ENCODE data around the gene VPS4B.
A peak's percentile ranks its signal among the peaks of the same experiment; 100 is the strongest.
"Not testable (repeated sequence)": the region's sequence is repeated elsewhere in the genome, so short reads cannot be mapped to it uniquely, and the experiment has no call there.

The VPS4B gene

DNA sequence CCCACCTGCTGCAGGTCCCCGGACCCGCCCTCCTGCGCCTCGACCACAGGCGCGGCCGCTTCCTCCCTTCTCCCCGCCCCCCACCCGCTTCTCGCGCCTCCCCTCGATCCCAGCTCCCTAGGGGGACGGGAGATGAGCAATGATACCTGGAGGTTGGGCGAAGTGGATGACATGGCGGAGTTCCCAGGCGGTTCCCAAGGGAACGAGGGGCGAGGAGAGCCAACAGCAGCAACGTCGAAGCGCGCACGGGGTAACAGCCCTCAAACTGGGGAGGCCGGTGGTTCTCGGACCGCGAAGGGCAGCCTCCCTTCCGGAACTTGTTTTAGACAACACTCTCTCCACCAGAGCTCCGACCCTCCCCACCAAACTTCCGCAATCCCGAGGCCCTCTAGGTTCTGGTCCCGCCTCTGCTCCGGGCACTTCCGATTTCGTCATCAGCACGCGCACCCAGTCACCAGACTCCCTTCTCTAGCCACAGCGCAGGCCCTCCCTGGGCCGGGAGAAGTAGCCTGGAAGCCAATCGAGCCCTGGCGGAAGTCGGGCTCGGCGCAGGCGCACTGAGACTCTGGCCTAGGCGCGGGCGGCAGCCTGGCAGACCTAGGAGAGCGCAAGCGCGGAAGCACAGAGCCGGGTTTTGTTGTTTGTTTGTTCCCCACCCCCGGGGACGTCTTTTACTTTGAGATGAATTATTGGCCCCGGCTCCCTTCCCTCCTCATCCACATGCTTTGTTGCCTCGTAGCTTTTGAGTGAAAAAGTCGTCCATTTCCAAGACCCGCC lies at the start of gene VPS4B:
Gene VPS4B, minus strand, starts transcription at position 390 of the 777 bp plus-strand sequence. Its CDS starts 217 bp downstream, at position 173.
- DNase-seq (ENCODE audit: low spot score) = peak; percentile 97

DNA sequence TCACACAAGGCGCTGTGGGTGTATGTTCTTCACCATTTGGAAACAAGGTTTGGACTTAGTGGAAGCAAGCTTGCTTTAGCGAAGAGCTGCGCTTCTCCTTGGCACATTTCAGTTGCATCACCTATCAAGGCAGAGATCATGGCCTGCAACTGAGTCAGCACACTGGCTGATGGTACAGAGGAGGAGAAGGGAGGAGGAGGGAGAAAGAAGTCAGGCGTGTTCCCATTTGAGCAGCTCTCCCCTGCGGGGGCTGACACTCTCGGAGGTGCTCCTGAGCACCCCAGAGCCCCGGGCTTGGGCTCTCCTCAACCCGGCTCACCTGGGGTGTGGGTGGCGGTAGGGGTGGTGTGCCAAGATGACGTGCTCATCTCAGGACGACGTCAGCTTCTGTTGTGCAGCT lies 48.5 kb upstream of the VPS4B start:
- no peak for DNase-seq (ENCODE audit: low spot score)

DNA sequence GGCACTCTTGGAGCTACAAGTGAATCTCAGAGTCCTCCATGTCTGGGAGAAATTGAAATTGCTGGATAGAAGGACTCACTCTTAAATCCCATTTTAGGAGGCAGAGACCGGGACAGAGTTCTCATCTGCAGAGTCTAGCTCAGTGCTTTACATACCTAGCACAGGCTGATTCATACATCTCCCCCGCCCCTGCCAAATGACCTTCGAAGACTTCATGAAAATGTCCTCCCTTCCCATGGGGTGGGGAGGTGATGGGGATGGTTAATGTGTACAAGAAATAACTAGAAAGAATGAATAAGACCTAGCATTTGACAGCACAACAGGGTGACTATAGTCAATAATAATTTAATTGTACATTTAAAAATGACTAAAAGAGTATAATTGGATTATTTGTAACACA lies 46.3 kb upstream of the VPS4B start:
- no peak for DNase-seq (ENCODE audit: low spot score)

DNA sequence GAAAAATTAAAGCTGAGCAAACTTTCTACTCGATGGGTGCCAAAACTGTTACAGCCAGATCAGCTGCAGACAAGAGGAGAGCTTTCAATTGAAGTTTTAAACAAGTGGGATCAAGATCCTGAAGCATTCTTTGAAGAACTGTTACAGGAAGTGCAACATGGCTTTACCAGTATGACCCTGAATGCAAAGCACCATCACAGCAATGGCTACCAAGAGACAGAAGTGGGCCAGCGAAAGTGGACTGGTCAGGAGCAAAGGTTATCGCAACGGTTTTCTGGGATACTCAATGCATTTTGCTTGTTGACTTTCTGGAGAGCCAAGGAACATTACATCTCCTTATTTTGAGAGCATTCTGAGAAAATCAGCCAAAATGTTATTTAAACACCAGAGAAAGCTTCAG lies 45.4 kb upstream of the VPS4B start:
- no peak for DNase-seq (ENCODE audit: low spot score)

DNA sequence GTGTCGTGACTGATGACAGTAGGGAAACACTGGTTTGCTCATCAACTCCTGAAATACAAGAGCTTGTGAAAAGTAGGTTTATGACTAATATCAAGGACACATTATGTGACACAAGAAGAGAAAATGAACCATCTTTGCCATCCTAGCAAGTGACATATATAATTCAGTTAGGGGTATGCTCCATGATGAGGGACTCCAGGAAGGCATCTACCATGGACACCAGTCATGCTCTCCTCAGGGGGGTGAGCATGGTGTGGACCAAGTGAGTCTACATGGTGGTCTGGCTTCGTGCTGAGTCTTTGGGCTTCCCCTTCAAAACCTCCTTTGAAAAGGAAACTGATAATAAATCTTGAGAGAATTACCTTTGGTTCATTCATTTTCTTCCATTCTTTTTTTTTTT lies 42.8 kb upstream of the VPS4B start:
- no peak for DNase-seq (ENCODE audit: low spot score)

DNA sequence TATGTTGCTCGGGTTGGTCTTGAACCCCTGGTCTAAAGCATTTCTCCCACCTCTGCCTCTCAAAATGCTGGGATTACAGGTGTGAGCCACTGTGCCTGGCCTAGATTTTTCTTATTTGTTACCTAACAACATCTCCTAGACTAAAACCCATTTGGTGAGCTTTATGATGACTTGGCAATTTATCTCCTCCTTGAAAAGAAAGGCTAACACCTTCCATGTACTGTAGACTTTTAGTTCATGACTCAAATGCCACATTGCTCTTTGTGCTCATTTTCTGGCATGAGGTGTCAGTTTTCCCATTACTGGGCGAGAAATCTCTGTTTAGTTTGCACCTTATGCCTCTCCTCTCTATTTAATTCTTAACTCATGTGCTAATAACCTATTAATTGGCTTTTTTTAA lies 42.2 kb upstream of the VPS4B start:
- DNase-seq (ENCODE audit: low spot score) = no peak

DNA sequence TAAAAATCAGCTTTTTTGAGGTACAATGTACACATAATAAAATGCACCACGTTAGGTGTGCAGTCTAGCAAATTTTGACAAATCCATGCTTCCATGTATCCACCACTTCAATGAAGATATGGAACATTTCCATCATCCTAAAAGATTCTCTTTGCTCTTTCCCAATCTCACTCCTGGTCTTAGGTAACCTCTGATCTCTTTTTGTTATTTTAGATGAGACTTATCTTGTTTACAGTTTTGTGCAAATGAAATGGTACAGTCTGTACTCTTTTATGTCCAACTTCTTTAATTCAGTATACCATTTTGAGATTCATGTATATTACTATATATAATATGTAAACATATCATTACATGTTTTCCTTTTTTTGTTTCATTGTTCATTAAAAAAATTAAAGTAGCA lies 38.1 kb upstream of the VPS4B start:
- DNase-seq (ENCODE audit: low spot score) = no peak

DNA sequence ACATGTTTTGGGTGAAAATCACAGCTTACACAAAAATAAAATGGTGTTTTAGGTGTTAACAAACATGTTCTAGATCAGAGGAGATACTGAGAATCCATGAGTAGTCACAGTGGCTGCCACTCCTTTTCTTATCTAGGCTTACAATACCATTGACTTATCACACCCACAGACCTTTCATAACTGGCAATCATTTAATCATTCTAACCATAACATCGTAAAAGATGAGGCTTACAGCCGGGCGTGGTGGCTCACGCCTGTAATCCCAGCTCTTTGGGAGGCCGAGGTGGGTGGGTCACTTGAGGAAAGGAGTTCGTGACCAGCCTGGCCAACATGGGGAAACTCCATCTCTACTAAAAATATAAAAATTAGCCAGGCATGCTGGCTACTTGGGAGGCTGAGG lies 35.7 kb upstream of the VPS4B start:
- no peak for DNase-seq (ENCODE audit: low spot score)

DNA sequence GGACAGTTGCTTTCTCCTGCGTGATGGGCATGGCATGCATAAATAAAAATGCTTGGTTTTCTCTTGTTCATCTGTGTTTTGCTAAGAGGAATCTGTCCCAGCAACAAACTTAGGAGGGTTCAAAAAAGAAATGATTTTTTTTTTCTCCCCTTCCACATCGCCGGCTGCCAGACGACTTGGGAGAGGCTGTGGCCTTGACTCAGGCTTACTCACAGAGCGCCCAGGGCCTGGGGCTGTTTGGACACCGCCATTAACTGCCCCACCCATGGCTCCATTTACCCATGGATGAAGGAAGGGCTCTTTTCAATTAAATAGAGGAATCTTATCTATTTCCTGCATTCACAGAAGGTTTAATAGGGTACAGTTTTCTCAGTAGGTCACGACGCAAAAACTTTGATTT lies 32.2 kb upstream of the VPS4B start:
- no peak for DNase-seq (ENCODE audit: low spot score)

DNA sequence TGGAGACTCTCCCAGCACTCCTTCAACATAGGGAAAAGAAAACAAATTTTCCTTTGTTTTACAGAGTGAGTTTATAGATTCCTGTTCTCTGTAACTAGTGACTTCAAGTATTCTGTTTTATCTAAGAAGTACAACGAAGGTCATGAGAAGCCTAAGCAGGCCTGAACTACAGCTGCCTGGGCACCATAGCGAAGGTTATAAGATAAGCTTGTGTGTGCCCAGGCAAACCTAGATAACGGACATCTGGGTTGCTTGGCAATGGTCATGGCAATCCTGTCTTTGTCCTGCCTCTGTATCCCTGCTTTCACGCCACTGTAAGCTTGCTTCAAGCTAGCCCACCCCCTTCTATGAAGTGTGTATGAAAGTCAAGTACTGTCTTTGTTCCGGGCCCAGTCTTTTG lies 30.5 kb upstream of the VPS4B start:
- DNase-seq (ENCODE audit: low spot score) = not testable (repeated sequence)

DNA sequence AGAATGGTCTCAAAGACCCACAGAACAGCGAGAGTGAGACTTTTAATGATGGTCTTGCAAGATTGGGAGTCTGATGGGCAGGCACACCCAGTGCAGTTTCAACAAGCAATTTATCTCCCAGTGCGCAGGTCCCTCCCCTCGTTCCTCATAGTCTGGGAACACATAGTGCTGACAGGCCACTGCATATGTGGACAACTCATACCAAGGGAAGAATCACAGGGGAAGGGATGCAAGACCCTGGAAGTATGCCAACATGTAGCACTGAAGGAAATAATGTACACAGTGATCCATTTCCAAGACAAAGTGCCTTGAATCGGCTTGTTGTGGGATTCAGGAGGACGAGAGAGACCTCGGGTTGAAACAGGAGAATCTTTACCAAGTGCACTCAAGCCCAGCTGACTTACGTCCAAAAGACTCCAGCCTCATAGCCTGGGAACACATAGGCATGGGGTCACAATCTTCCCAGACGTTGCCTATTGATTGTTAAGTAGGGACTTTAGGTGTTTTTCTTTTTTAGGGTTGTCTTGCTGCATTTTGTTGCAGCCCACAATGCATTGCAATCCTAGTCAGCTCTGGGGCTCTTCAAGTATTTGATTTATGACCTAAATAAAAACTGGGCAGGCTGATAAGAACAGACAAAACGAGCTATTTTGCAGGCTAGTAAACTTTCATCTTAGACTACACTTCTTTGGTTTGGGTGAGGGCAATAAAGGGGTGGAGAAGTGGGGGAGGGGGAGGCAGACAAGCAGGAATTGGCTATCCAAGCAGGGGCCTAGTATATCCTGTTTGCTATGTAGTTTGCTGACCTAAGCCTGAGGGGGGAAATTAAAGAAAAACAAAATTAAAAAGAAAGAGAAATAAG lies 29.8 kb upstream of the VPS4B start:
- DNase-seq (ENCODE audit: low spot score) = no peak

DNA sequence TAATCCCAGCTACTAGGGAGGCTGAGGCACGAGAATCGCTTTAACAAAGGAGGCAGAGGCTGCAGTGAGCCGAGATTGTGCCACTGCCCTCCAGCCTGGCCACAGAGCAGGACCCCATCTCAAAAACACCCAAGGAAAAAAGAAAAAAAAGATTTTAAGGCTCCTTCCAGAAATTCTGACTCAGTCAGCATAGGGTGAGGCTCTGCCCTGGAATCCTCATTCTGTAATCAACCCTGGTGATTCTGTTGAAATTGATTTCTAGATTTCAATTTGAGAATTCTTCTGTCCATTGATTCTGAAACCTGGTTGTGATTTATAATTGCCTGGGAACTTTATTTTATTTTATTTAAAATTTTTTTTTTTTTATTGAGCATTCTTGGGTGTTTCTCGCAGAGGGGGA lies 27.1 kb upstream of the VPS4B start:
- no peak for DNase-seq (ENCODE audit: low spot score)

DNA sequence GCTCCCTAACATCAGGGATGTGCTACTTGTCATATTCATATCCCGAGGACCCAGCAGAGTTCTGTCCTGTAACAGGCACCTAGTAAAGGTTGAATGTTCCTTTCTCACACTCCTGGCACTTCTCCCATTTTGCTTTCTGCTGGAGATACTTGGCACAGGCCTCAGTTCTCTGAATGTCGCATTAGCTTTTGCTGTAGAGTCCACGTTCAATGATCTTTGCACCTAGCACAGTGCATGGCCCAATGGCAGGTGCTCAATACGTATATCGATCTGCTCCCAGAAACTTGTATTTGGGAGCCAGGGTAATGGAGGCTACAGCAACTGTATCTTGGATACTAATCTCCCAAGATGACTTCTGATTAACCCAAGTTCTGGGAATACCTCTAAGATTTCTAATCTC lies 24.8 kb upstream of the VPS4B start:
- no peak for DNase-seq (ENCODE audit: low spot score)

DNA sequence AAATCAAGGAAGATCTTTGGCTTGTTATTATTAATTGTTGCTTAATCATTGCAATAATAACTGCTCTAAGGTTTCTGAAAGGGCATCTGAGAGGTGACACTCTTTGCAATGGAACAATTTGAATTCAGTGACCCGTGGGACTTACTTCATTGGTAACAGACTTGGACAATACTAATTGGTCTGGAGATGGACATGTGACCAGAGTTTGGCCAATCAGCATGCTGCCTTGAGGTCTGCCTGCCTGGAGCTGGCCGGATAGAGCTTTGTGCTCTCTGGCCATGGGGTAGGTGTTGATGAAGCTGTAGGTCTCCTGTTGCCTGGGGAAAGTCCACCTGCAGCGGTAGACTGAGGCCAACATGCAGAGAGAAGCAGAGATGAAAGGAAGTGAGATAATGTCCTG lies 24.0 kb upstream of the VPS4B start:
- no peak for DNase-seq (ENCODE audit: low spot score)

DNA sequence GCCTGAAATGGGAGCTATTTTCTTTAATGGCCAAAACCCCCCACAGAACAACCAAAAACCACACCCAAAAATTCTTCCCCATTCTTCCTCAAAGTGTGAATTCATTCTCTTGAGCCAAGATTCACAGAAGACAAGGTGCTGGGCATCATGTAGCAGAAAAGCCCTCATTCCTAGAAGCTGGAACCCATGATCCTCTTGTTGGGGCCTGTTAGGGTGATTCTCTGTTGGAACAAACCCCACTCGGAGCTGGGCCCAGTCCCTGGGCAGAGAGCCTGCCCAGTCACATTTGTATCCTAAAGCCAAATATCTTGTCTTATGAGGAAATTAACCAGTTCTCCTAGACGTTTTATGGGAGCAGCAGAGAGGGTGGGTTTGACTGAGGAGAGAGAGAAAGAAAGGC lies 22.8 kb upstream of the VPS4B start:
- DNase-seq (ENCODE audit: low spot score) = no peak

DNA sequence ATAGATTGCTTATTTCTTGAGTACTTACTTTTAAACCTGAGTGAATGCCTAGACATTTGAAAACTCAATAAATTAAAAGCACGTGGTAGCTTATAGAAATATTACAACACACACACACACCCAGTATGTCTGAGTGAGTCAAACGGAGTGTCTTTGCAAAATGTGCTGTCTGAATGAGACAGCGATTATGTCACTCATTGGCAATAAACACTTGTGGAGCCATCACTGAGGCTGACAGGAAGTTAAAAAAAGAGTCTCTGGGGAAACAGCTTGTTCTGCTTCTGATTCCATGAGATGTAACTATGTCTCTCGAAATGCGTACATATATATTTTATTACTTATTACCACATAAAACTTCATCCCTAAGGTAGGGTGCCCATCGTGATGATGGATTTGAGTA lies 22.3 kb upstream of the VPS4B start:
- peak; percentile 36 for DNase-seq (ENCODE audit: low spot score)

DNA sequence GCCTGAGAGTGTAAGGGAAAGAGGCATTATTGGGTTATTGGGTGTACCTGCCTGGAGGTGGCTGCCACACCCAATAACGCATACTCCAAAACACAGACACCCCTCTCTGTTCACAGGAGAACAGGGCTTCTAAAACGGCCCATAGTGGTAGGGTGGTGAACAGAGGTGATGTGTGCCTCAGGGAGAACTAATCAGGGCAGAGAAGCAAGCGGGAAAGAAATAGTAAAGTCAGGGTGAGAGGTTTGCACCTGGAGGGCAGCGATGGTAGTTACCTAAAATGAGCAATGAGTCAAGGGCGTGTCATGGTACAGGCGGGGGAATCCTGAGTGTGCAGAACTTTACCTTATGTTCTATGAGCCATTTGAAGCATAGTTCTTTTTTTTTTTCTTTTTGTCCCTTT lies 21.6 kb upstream of the VPS4B start:
- DNase-seq (ENCODE audit: low spot score) = no peak

DNA sequence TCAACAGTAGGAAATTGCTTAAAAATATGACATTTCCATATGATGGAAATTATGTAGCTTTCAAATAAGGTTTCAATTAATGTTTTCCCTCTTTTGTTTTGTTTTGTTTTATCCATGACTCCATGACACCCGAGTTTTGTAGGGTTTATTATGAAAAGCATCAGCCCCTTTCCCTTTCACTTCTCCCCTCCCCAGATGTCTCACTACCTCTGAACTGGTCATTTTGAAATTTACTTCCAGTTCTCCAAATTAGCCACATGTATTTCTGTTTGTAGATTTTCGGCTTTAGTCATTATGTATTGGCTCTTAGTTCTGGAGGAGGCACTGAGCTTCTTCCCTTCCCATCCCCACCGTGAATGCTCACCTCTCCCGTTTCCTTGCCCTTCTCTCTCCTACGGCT lies 18.6 kb upstream of the VPS4B start:
- no peak for DNase-seq (ENCODE audit: low spot score)

DNA sequence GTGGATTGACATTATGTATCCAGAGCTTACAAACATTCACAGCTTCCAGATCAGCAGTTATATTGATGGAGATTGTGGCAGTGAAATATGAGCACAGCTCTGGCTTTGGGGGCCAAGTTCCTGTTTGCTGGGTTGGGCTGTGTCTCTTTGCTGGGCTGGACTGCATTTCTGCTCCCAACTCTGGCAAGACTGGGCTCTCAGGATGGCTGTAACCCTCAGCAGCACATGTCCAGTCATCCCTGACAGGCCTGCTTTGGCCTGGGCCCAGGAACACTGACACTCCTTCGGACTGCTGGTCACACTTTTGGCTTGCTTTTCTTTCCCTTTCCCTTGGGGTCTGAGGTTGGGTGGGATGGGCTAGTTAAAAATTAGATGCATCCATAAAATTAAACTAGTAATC lies 17.9 kb upstream of the VPS4B start:
- no peak for DNase-seq (ENCODE audit: low spot score)

DNA sequence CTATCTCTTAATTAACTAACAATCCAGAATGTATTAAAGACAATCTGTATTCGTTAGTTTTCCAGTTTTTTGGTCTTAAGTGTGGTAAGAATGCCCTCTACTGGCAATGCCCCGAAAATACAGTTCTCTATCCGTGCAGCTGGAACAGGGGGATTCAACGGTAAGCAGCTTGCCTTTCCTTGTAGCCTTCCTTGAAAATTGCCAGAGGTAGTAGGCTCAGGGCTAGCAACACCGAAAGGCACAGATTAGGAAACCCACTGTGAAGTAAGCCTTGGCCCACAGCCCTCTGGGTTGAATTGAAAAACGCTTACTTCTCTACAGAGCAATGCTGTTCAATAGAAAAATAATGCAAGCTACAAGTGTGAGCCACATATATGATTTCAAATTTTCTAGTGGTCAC lies 17.1 kb upstream of the VPS4B start:
- peak; percentile 68 for DNase-seq (ENCODE audit: low spot score)

DNA sequence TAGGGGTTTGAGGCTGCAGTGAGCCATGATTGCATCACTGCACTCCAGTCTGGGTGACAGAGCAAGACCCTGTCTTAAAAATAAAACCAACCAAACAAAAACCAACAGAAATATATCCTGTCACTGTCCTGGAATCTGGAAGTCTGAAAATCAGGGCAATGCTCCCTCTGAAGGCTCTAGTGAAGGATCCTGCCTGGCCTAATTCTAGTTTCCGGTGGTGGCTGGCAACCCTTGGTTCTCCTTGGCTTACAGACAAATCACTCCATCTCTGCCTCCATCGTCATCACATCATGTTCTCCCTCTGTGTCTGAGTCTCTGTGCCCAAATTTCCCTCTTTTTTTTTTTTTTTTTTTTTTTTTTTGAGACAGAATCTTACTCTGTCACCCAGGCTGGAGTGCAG lies 15.9 kb upstream of the VPS4B start:
- DNase-seq (ENCODE audit: low spot score) = no peak

DNA sequence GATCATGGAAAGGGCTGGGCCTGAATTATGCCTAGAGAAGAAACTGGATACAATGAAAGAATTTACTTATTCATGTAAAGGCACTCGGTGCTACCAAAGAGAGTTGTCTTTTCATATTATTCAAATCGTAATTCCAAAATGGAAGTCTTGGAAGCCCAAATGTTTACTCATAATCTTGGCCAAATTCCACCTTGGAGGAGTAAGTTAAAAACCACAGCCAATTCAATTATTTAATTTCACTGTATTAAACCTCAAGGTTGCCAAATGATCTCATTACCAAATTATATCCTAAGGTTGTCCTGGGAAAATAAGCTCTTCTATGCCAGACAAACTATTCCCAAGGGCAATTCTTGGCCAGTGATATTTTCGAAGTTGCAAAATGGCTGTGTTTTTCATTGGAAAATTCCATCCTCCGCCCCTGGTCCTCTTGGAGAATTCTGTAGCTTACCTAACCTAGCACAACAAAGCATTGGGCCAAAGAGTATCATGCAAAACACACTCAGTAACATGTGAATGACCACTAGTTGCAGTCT lies 11.1 kb upstream of the VPS4B start:
- no peak for DNase-seq (ENCODE audit: low spot score)

DNA sequence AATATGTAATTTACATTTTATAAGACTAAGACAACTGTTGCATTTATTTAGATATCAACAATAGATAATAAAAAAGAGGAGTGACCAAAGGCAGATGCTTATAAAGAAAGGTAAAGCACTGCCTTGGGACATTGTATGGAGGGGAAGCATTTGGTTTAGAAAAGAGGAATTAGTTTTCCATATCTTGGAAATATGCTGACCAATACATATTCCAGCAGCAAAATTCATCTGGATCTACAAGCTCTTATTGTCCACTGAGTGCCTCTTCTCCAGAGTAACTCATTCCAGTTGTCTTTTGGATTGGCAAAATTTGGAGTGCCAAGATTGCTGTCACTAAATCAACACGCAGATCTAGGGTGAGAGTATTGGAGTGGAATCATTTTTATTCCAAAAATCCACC lies 8.9 kb upstream of the VPS4B start:
- no peak for DNase-seq (ENCODE audit: low spot score)

Data from kidney capillary endothelial cell (primary cell).